HG03097 (cell line): ENCODE data around the gene METTL8.
"Not testable (repeated sequence)": the region's sequence is repeated elsewhere in the genome, so short reads cannot be mapped to it uniquely, and the experiment has no call there.

Experiments
- ATAC-seq: cut with Tn5 transposase; IDR thresholded peaks from one replicate; pipeline ENCODE4 v1.9.1; 2021; ENCODE audit not compliant: unreplicated experiment, low FRiP score

METTL8 gene

DNA sequence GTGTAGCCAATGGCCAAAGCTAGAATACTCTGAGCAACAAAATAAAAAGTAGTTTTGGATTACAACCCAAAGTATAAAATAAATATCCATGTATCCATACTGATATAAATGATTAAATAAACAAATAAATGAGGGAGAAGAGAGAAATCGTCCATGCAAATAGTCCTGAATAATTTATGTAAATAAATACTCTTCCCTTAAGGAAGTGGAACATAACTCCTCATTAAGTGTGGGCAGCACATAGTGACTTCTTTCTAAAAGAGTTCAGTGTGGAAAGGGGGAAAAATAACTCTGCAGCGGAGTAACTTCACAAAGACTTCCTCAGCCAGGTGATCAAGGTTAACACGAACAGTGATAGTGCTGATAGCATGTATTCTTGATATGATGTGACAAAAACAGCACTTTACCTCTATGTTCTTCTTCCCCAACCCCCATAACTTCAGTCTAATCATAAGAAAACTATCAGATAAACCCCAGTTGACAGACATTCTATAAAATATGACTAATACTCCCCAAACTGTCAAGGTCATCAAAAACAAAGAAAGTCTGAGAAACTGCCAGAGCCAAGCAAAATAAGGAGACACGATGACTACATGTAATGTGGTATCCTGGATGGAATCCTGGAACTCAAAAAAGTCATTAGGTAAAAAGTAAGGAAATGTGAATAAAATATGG lies 30.7 kb downstream of the METTL8 start:
- no peak for ATAC-seq

DNA sequence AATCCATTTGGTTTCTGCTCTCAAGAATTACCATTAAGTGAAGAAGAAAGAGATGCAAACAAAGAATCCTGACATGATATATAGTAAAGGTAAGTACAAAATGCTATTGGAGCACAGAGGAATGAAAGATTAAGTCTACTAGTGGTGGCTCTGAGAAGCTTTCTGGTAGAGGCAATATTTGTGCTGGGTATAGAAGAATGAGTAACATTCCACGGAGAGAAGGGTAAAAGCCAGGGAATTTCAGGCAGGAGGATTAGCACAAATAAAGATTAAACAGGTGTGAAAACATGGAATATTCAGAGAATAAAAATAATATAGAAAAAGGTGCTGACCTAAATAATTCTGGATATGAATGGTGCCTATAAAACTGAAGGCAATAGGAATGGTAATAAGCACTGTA lies 31.8 kb downstream of the METTL8 start:
- ATAC-seq: no peak

DNA sequence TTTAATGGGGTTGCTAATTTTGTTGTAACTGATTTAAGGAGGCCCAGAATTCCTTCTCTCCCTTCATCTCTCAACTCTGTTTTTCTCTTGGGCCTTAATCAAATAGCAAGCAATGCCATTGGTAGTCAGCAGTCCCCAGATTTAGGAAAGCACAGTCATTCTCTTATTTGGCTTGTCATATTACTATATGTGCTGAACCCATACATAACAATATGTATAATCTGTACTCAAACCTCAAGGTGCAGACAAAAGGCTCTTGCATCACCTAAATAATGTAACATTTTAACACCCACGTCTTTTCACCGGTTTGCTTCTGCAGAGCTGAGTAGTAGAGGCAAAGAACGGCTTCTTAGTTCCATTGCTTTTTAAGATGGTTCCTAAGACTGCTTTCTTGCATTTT lies 33.4 kb downstream of the METTL8 start:
- ATAC-seq: no peak

DNA sequence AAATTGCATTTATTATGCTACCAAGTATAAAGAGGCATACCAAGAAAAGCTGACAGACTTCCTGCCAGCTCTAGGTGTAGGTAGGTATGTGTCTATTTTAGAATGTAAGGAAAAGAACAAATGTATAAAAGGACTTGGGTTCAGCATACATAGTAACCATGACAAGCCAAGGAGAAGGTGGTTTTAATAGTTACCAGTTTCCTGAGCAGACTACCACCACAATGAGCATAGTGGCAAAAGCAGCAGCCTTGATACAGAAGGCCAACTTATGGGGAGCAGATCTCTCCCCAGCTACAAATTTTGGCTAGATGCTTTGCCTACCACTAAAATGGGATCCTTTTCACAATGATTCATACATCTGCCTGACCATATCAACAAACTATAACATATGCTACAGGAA lies 34.5 kb downstream of the METTL8 start:
- ATAC-seq: no peak

DNA sequence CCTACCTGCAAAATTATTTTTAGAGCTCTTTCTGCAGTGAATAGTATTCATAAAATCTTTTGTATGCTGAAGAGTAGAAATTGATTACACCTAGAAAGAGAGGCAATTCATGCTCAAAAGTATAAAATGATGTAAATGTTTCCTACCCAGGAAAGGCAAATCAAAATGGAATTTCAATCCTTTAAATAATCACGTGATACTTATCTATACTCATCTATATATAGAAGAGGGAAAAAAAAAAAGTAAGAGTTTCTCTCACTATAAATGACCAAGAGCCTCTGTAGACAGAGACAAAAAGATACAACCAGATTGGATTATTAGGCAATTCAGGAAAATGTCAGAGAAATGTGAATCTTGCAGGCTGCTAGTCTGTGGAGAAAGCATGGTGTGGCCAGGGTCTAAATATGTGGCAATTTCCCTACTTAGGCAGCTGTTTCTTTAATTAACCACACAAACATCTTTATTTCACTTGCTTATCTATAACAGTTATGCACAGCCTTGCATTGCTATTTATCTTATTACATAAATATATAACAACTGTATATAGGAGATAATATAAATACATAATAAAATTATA lies 39.5 kb downstream of the METTL8 start:
- no peak for ATAC-seq

DNA sequence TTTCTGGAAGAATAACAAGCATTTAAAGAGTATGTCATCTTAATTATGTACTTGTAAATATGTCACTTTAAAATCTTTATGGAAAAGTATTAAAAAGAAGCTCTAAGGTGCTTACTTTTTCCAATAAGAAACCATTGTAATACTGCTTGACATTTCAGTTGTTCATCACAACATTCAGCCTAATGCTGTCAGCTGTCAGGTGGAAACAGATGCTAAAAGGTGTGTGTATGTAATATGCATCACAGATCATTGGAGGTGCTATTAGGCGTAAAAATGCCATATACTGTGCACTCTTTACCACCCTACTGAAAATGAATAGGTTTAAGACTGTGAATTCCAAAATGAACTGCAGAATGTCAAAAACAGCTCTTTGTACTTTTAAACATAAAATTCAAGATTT lies 40.3 kb downstream of the METTL8 start:
- no peak for ATAC-seq

DNA sequence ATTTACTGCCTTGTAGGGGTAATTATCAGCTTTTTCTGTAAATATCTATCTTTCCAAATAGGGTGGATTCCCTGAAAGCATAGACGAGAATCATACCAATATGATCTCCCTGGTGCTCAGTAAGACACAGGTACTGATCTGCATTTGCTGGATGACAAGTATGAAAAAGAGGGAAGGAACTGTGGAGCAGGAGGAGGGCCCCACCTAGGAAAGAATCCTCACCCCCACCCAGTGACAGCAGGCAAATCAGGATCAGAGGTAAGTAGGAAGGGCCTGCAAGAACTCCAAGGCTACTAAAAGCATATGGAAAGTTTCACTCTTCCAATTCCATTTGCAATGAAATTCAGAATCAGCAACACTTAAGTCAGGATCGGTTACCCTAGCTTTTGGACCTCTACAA lies 42.3 kb downstream of the METTL8 start:
- no peak for ATAC-seq

DNA sequence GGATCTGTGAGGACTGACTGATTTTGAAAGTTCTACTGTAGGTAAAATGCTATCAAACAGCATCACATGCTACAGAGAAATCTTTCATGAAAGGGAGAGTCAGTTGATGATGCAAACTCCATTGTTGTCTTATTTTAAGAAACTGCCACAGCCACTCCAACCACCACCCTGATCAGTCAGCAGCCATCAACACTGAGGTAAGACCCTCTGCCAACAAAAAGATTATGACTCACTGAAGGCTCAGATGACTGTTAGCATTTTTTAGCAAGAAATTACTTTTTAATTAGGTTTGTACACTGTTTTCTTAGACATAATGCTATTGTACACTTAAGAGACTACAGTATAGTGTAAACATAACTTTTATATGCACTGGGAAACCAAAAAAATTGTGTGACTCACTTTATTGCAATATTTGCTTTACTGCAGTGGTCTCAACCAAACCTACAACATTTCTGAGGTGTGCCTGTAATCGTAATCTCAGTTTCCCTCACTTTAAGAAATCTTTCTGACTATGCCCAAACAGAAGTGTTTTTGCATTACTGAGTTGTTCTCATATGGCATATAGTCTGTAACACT lies 42.8 kb downstream of the METTL8 start:
- ATAC-seq: no peak

DNA sequence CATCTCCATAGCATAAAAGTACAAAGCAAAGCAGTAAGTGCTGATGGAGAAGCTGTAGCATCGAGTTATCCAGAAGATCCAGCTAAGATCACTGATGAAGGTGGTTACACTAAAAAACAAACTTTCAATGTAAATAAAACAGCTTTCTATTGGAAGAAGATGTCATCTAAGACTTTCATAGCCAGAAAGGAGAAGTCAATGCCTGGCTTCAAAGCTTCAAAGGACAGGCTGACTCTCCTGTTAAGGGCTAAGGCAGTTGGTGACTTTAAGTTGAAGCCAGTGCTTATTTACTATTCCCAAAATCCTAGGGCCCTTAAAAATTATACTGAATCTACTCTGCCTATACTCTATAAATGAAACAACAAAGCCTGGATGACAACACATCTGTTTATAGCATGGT lies 44.0 kb downstream of the METTL8 start:
- ATAC-seq: no peak

DNA sequence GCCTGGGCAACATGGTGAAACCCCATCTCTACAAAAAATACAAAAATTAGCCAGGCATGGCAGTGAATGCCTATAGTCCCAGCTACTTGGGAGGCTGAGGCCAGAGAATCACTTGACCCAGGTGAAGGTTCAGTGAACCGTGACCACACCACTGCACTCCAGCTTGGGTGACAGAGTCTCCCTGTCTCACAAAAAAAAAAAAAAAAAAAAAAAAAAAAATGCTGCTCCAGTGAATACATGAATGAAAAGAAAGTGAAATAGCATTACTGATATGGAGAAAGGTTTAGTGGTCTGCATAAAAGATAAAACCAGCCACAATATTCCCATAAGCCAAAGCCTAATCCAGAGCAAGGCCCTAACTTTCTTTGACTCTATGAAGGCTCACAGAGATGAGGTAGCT lies 44.5 kb downstream of the METTL8 start:
- ATAC-seq: no peak

DNA sequence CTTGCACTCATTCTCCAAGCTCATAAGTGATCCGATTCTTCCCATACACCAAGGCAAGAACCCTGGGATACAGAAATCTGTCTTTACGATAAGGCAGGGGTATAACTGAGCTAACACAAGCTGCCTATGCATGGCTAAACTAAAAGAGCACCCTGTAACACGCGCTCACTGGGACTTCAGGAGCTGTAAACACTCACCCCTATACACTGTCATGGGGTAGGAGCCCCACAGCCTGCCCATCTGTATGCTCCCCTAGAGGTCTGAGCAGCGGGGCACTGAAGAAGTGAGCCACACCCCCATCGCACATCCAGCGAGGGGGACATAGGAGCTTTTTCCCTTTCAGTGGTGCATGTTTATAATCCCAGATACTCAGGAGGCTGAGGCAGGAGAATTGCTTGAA lies 46.7 kb downstream of the METTL8 start:
- ATAC-seq: no peak

DNA sequence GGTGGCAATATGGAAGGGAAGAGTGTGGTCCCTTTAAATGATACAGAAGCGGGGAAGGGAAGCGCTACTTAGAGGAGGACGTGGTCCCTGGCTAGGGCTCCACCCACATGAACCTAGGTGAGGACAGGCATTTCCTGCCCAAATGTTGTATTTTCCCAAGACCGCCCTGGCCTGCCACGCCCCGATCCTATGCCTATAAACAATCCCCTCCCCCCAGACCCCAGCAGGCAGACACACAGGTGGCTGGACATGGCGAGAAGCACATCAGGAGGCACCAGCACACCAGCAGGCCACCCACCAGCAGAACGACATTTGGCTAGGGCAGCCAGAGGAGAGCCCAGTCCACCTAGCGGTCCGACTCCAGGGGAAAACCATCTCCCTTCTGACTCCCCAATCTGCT lies 47.2 kb downstream of the METTL8 start:
- ATAC-seq: no peak

DNA sequence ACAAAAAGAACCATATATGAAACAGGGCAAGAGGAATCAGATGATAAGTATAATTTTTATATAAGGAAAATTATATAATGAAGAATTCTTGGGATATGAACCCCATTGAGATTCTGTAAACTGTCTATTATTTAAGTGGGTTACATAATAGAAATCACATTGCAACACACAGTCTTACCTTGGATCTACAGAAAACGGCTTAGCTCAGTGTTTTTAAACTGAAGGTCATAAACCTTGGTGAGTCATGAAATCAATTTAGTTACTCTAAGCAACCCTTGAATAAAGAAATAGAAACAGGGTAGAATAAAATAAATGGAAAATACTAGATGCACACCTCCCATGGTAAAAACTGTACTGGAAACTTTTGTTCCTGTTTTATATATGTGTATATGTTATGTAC lies 50.7 kb downstream of the METTL8 start:
- no peak for ATAC-seq

DNA sequence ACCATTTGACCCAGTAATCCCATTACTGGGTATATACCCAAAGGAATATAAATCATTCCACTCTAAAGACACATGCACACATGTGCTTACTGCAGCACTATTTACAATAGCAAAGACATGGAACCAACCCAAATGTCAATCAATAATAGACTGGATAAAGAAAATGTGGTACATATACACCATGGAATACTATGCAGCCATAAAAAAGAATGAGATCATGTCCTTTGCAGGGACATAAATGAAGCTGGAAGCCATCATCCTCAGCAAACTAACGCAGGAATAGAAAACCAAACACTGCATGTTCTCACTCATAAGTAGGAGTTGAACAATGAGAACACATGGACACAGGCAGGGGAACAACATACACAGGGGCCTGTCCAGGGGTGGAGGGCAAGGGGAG lies 51.6 kb downstream of the METTL8 start:
- not testable (repeated sequence) for ATAC-seq

DNA sequence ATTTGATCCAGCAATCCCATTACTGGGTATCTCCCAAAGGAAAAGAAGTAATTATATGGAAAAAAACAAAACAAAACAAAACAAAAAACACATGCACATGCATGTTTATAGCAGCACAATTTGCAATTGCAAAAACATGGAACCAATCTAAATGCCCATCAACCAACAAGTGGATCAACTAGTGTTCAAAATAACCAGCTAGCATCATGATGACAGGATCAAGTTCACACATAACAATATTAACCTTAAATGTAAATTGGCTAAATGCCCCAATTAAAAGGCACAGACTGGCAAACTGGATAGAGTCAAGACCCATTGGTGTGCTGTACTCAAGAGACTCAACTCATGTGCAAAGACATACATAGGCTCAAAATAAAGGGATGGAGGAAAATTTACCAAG lies 55.9 kb downstream of the METTL8 start:
- not testable (repeated sequence) for ATAC-seq

DNA sequence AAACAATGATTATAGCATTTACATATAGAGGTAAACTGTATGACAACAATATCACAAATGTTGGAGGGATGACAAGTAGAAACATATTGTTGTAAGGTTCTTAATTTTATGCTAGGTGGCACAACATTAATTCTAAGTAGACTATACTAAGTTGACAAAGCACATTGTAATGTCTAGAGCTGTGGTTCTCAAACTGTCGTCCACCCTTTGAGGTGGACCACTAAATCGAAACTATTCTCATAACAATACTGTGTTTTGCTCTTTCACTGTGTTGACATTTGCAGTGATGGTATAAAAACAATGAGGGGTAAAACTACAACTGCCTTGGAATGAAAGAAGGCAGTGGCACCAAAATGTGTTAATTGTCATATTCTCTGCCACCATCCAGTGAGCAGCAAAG lies 66.1 kb downstream of the METTL8 start:
- ATAC-seq: no peak

DNA sequence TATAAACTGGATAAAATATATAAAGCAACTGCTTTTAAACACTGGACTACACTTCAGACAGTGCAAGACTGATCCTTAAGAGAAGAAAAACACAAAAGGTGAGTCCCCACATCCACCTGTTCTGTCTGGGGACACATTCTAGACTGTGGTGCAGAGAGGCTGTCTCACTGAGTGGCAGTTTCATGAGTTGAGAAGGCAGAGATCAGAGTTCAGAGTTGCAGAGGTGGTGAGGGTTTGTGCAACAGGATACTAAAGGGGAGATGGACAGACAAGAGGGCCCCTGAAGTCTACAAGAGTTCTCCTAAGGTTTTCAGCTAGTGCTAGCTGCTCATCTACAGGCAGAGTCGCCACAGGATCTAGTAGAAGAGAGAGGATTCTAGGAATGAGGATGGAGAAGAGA lies 68.0 kb downstream of the METTL8 start:
- no peak for ATAC-seq

DNA sequence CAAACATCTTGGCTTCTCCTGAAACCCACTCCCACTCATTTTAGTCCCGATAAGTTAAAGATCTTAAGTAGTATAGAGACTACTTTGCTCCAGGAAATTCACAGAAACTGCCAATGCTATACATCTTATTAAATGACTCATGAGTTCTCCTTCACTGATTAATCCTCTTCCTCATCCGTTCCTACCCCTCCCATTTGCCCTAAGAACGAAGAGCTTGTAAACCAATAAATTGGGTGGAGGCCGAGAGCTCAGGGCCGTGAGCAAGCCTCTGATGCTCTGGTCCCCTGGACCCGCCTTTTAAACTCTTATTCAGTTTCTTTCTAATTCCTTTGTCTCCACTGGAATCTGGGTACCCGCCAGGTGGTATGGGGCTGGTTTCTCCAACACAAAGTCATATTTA lies 68.6 kb downstream of the METTL8 start:
- ATAC-seq: no peak

DNA sequence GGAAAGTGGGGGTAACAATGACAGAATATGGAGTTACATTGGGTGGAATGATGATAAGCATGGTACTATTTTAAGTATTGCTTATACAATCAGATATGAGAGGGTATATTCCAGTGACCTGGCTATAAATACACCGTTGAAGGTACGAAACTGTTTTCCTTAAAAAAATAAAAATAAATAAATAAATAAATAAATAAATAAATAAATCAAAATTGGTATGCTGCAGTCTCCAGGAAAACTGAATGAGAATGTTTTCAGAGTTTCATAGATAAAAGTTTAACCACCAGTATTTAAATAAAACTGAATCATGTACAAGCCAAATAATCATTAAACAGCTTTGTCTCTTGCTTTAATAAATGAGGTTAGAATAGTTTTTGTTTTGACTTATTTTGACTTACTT lies 71.4 kb downstream of the METTL8 start:
- no peak for ATAC-seq

DNA sequence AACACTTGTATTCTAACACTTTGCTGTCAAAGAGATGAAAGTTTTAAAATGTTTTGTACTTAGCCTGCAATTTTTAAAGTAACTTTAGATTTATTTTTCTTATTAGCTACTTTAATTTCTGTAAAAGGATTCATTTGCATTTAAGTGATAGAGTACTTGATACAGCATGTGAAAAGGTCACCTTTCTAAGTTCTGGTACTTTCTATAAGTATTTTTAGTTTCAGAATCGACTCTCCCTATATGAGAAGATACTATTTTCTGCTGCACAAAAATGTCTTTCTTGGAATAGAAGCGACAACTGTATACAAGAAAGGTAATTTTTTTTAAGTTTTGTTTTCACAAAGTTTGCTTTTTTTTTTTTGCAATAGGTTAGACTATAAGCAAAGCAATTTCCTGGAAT lies 72.9 kb downstream of the METTL8 start:
- ATAC-seq: no peak

DNA sequence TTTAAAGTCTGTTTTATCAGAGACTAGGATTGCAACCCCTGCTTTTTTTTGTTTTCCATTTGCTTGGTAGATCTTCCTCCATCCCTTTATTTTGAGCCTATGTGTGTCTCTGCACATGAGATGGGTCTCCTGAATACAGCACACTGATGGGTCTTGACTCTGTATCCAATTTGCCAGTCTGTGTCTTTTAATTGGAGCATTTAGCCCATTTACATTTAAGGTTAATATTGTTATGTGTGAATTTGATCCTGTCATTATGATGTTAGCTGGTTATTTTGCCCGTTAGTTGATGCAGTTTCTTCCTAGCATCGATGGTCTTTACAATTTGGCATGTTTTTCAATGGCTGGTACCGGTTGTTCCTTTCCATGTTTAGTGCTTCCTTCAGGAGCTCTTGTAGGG lies 80.0 kb downstream of the METTL8 start:
- ATAC-seq: not testable (repeated sequence)

DNA sequence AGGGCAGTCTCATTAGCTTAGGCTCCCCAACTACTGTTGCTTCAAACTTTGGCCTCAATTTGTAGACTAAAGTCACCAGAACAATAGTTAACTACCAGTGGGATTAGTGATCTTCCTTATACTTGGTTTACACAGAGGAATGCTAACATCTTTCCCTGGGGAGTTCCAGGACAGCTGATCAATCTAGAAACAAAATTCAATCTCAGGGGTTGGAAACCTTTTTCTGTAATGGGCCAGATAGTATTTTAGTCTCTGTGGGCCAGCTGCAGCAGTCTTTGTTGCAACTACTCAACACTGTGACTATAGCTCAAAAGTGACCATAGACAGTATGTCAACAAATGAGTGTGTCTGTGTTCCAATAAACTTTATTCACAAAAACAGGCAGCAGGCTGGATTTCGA lies 85.7 kb downstream of the METTL8 start:
- ATAC-seq: no peak
